Kidney (tissue), 14 donors: ENCODE results near the gene RANGAP1. TPM values are rescaled to one million over a fixed set of nuclear protein-coding genes. Genes with fewer than 3 reads are reported as not detected.

Experiments
- DNase-seq, 5 donors: peaks; one replicate each; pipeline ENCODE4 v3.0.0-alpha.2; 2013 to 2020
- FAIRE-seq: peaks from 2 replicates; lab custom pipeline; 2012; peaks lifted over from hg19 to GRCh38; lab: Jason Lieb, UNC
- H3K27ac ChIP-seq, 2 donors: one replicate each; pipeline ENCODE4 v1.7.0; 2013; ENCODE audit warnings: low read depth in 2 of 2, low read length in 2 of 2, inconsistent platforms in 1 of 2
- H3K27me3 ChIP-seq: one replicate; pipeline ENCODE4 v1.7.1; 2013; ENCODE audit warnings: low read length, inconsistent platforms; ENCODE audit not compliant: control insufficient read depth, insufficient read depth
- H3K36me3 ChIP-seq, 3 donors: one replicate each; pipeline versions ENCODE4 v1.7.0 to v1.7.1; 2013; ENCODE audit warnings: low read length in 3 of 3, control low read depth in 1 of 3, inconsistent platforms in 1 of 3; ENCODE audit not compliant: insufficient read depth in 3 of 3, control insufficient read depth in 2 of 3
- H3K4me1 ChIP-seq, 3 donors: one replicate each; pipeline versions ENCODE4 v1.7.0 to v1.7.1; 2013; ENCODE audit warnings: low read length in 3 of 3, inconsistent platforms in 1 of 3, low read depth in 1 of 3; ENCODE audit not compliant: control insufficient read depth in 2 of 3, insufficient read depth in 2 of 3
- H3K4me3 ChIP-seq, 3 donors: one replicate each; pipeline versions ENCODE4 v1.7.0 to v1.8.1; 2013; ENCODE audit warnings: low read length in 3 of 3, control low read depth in 1 of 3, inconsistent platforms in 1 of 3
- H3K9ac ChIP-seq, 3 donors: one replicate each; pipeline versions ENCODE4 v1.7.0 to v1.7.1; 2013; ENCODE audit warnings: low read length in 3 of 3, control low read depth in 1 of 3, inconsistent platforms in 1 of 3
- H3K9me3 ChIP-seq, 3 donors: one replicate each; pipeline versions ENCODE4 v1.7.0 to v1.7.1; 2013; ENCODE audit warnings: low read length in 3 of 3, control low read depth in 1 of 3, inconsistent platforms in 1 of 3; ENCODE audit not compliant: control insufficient read depth in 2 of 3, insufficient read depth in 1 of 3
- CTCF ChIP-seq: IDR thresholded peaks from 3 replicates; pipeline ENCODE4 v1.5.1; 2012; ENCODE audit warnings: mild to moderate bottlenecking, moderate library complexity, borderline replicate concordance; ENCODE audit not compliant: insufficient read depth; ENCODE audit errors: extremely low read depth
- intact Hi-C: fragments of 100-400 bp; cut with DNase I; formaldehyde crosslinking; loops from one replicate; pipeline ENCODE4 v1.11.1; 2022
- polyA plus RNA-seq: library from polyadenylated mRNA; stranded (reverse); fragments of 350-450 nt; fragmentation: Illumina TruSeq; extraction: RNeasy Lipid Tissue Mini Kit (QIAGEN cat#74804); gene quantifications from one replicate; pipeline ENCODE4 v1.2.3, GENCODE V29; 2014; ENCODE audit warnings: low read depth, low replicate concordance; ENCODE audit not compliant: insufficient read depth
- total RNA-seq: library from RNA; stranded (reverse); fragmentation: NEBNext Ultra II Directional; extraction: Animal tissue kit (Norgen Biotek cat#: 25700); gene quantifications from one replicate; pipeline ENCODE4 v1.2.1, GENCODE V29; 2021
- donor health status: control.
- donor health status: control.
- donor health status: control.
- donor health status: control.
- donor health status: control.
- donor health status: DM: yes; HTN: yes; CAD: no.
- donor health status: Normal renal cell carcinoma (clear cell type).

RANGAP1 gene
- total and polyA plus RNA-seq, 2 donors from 2014 or later: 38.8 to 40.8 TPM

- no peak overlapping the region for H3K9ac ChIP-seq
- no peak overlapping the region for H3K4me3 ChIP-seq
- TF ChIP-seq CTCF: no peak
- H3K36me3 ChIP-seq: peaks cover 0 to 11% (median 8%) of the 10 kb centered on the region in 3 donors
- no peaks in the 10 kb centered on the region for H3K9me3 ChIP-seq
- H3K27me3 ChIP-seq: no peaks in the 10 kb centered on the region
- FAIRE-seq (no peak), DNase-seq (no peak)
- H3K4me1 ChIP-seq: no peaks in the 10 kb centered on the region
- no peak overlapping the region for H3K27ac ChIP-seq
- intact Hi-C loops: no loop called here
Measured at GRCh38 chr22:41245917-41246499, 40.0 kb downstream of the RANGAP1 start.

DNA sequence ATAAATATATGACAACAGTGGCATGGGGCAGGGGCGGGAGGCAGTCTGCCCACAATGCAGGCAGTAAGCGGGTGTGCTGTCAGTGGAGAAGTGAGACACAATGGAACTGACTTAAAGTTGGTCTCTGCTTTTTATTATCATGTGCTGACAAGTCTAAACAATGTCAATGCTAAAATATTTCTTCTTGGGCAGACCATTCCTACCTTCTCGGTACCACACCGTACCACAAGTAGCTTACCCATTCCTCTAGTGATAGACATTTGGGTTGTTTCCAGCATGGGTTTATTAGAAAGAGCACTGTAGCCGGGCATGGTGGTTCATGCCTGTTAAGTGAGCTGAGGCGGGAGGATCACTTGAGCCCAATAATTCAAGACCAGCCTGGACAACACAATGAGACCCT lies 42.6 kb downstream of the RANGAP1 start:
- TF ChIP-seq CTCF: no peak
- no peak for DNase-seq
- Histone ChIP-seq H3K9ac (no peak overlapping the region), H3K36me3 (peaks cover 0 to under 1% (median 0%) of the 10 kb centered on the region in 3 donors), H3K27me3 (no peaks in the 10 kb centered on the region), H3K27ac (no peak overlapping the region), H3K4me1 (no peaks in the 10 kb centered on the region), H3K9me3 (no peaks in the 10 kb centered on the region), H3K4me3 (no peak overlapping the region)
- intact Hi-C loops: no loop called here
- no peak for FAIRE-seq

- FAIRE-seq (no peak), DNase-seq (no peak)
- H3K27me3 ChIP-seq: no peaks in the 10 kb centered on the region
- H3K9ac ChIP-seq: no peak overlapping the region
- H3K27ac ChIP-seq: no peak overlapping the region
- H3K4me3 ChIP-seq: no peak overlapping the region
- no peak for TF ChIP-seq CTCF
- H3K36me3 ChIP-seq: no peaks in the 10 kb centered on the region
- H3K4me1 ChIP-seq: peaks cover 0 to 2% (median 0%) of the 10 kb centered on the region in 3 donors
- no peaks in the 10 kb centered on the region for H3K9me3 ChIP-seq
- intact Hi-C loops: no loop called here
Measured at GRCh38 chr22:41242396-41243117, 43.4 kb downstream of the RANGAP1 start.
